Retinal pigment epithelial cell (primary cell): ENCODE data around the gene RALB.
"Not testable (repeated sequence)": the region's sequence is repeated elsewhere in the genome, so short reads cannot be mapped to it uniquely, and the experiment has no call there.

Experiments
- DNase-seq: peaks from one replicate; pipeline ENCODE4 v3.0.0-alpha.2; 2010; ENCODE audit warnings: low read depth
- H3K4me3 ChIP-seq: 2 replicates; pipeline ENCODE4 v1.5.1; 2011; ENCODE audit warnings: mild to moderate bottlenecking, low read length, control low read depth, moderate library complexity
- CTCF ChIP-seq: conservative IDR thresholded peaks from 2 replicates; pipeline ENCODE4 v1.5.1; 2011; ENCODE audit warnings: low read depth, low read length, control low read depth, inconsistent platforms

RALB gene

GRCh38 chr2:120303177-120303576 lies 50.5 kb downstream of the RALB start:
- no peak overlapping the region for H3K4me3 ChIP-seq
- TF ChIP-seq CTCF, result no peak
- no peak for DNase-seq

- peak; percentile 44 for TF ChIP-seq CTCF
- no peak for DNase-seq
- H3K4me3 ChIP-seq, result no peak overlapping the region
Observed at GRCh38 chr2:120305296-120305695, 52.6 kb downstream of the RALB start.

GRCh38 chr2:120305937-120306490 lies 53.4 kb downstream of the RALB start:
- no peak for DNase-seq
- no peak for TF ChIP-seq CTCF
- no peak overlapping the region for H3K4me3 ChIP-seq

- DNase-seq, result no peak
- no peak for TF ChIP-seq CTCF
- no peak overlapping the region for H3K4me3 ChIP-seq
Observed at GRCh38 chr2:120307482-120307881, 54.8 kb downstream of the RALB start.

GRCh38 chr2:120308038-120308910 lies 55.6 kb downstream of the RALB start:
- TF ChIP-seq CTCF, result no peak
- DNase-seq, result no peak

GRCh38 chr2:120310136-120310535 lies 57.5 kb downstream of the RALB start:
- TF ChIP-seq CTCF, result no peak
- H3K4me3 ChIP-seq, result no peak overlapping the region
- DNase-seq, result no peak

More at GRCh38 chr2:120308038-120308910, 55.6 kb downstream of the RALB start:
- H3K4me3 ChIP-seq, result no peak overlapping the region

- not testable (repeated sequence) for H3K4me3 ChIP-seq, DNase-seq
Observed at GRCh38 chr2:120310841-120311240, 58.2 kb downstream of the RALB start.
